HepG2 (cell line): ENCODE results near the gene PIM1. TPM values are rescaled to one million over a fixed set of nuclear protein-coding genes. Genes with fewer than 3 reads are reported as not detected.

Source experiments
- ATRX ChIP-seq: sonication (generic); formaldehyde crosslinking; IDR thresholded peaks from 2 replicates; pipeline ENCODE4 v1.4.0; 2020; ENCODE audit warnings: missing genetic modification reagents, borderline replicate concordance
- HNF4G ChIP-seq, 2 experiments: sonication (generic) in 1 of 2; formaldehyde crosslinking in 1 of 2; IDR thresholded peaks; 2 replicates each; pipeline versions ENCODE4 v1.4.0 to v1.6.1; 2011 to 2020; ENCODE audit warnings: borderline replicate concordance in 2 of 2, low read depth in 2 of 2, mild to moderate bottlenecking in 2 of 2, low read length in 1 of 2, missing genetic modification reagents in 1 of 2, moderate library complexity in 1 of 2
- KAT7 ChIP-seq: IDR thresholded peaks from 2 replicates; pipeline ENCODE4 v1.6.1; 2018; ENCODE audit warnings: borderline replicate concordance, missing compliant biosample characterization
- KLF15 ChIP-seq: sonication (generic); formaldehyde crosslinking; IDR thresholded peaks from 2 replicates; pipeline ENCODE4 v1.8.1; 2023; ENCODE audit warnings: borderline replicate concordance, mild to moderate bottlenecking, inconsistent platforms, missing genetic modification reagents, mixed read lengths
- MED1 ChIP-seq: sonication (generic); formaldehyde crosslinking; IDR thresholded peaks from 2 replicates; pipeline ENCODE4 v1.4.0; 2020; ENCODE audit warnings: missing genetic modification reagents
- MXI1 ChIP-seq: IDR thresholded peaks from 3 replicates; pipeline ENCODE4 v1.6.1; 2012; ENCODE audit warnings: low read depth, low read length, inconsistent platforms, borderline replicate concordance
- RCOR2 ChIP-seq: IDR thresholded peaks from 2 replicates; pipeline ENCODE4 v1.6.1; 2016; ENCODE audit warnings: missing biosample characterization, missing genetic modification reagents
- SP1 ChIP-seq, 2 experiments: fragments of 450-650 bp in 1 of 2; sonication (generic) in 1 of 2; formaldehyde crosslinking in 1 of 2; IDR thresholded peaks; 2 replicates each; pipeline versions ENCODE4 v1.4.0 to v1.6.1; 2016 to 2020; ENCODE audit warnings: missing genetic modification reagents in 1 of 2
- SP5 ChIP-seq: IDR thresholded peaks from 2 replicates; pipeline ENCODE4 v1.6.1; 2016; ENCODE audit warnings: low read depth, borderline replicate concordance
- ZFP90 ChIP-seq: sonication (generic); formaldehyde crosslinking; IDR thresholded peaks from 2 replicates; pipeline ENCODE4 v1.8.0; 2022; ENCODE audit warnings: missing genetic modification reagents, mild to moderate bottlenecking, inconsistent platforms, borderline replicate concordance
- ZNF251 ChIP-seq: sonication (generic); formaldehyde crosslinking; IDR thresholded peaks from 2 replicates; pipeline ENCODE4 v1.9.0; 2021; ENCODE audit warnings: mild to moderate bottlenecking, missing genetic modification reagents
- ZNF335 ChIP-seq: sonication (generic); formaldehyde crosslinking; IDR thresholded peaks from 2 replicates; pipeline ENCODE4 v1.4.0; 2020; ENCODE audit warnings: missing genetic modification reagents
- ZNF33B ChIP-seq: sonication (generic); formaldehyde crosslinking; IDR thresholded peaks from 2 replicates; pipeline ENCODE4 v1.5.1; 2020; ENCODE audit warnings: mild to moderate bottlenecking, missing genetic modification reagents
- ZNF572 ChIP-seq: sonication (generic); formaldehyde crosslinking; IDR thresholded peaks from 2 replicates; pipeline ENCODE4 v1.5.1; 2020; ENCODE audit warnings: mild to moderate bottlenecking, missing genetic modification reagents
- ZNF672 ChIP-seq: sonication (generic); formaldehyde crosslinking; IDR thresholded peaks from 2 replicates; pipeline ENCODE4 v1.8.1; 2022; ENCODE audit warnings: missing genetic modification reagents
- ZNF777 ChIP-seq: sonication (generic); formaldehyde crosslinking; IDR thresholded peaks from 2 replicates; pipeline ENCODE4 v1.4.0; 2020; ENCODE audit warnings: missing genetic modification reagents
- polyA plus RNA-seq, 8 experiments: library from polyadenylated mRNA; depleted of rRNA in 3 of 8; stranded (reverse) in 7 of 8; unstranded in 1 of 8; fragments of >200 nt; fragmentation: Illumina TruSeq in 4 of 8; extraction: Trizol in 4 of 8; gene quantifications; 2 replicates each; pipeline versions ENCODE4 v1.2.1 to v1.2.3, GENCODE V29; 2011 to 2016; ENCODE audit warnings: low read depth in 4 of 8, missing spikeins in 1 of 8, mixed read lengths in 1 of 8; ENCODE audit not compliant: insufficient read depth in 1 of 8
- total RNA-seq, 5 experiments: library from RNA; depleted of rRNA; stranded (reverse); fragments of >200 nt; fragmentation: Illumina TruSeq; extraction: Trizol; gene quantifications; 2 replicates each; pipeline ENCODE4 v1.2.3, GENCODE V29; 2016; ENCODE audit warnings: low read depth in 1 of 5
- TF ChIP-seq, protein P1 (sequence below): sonication (generic); IDR thresholded peaks from 2 replicates; pipeline ENCODE4 v1.6.1; 2016; ENCODE audit warnings: low read depth, borderline replicate concordance
- TF ChIP-seq, protein P2 (sequence below): sonication (generic); formaldehyde crosslinking; IDR thresholded peaks from 2 replicates; pipeline ENCODE4 v1.9.0; 2021; ENCODE audit warnings: missing genetic modification reagents, mild to moderate bottlenecking, borderline replicate concordance
- TF ChIP-seq, protein P3 (sequence below): sonication (generic); formaldehyde crosslinking; conservative IDR thresholded peaks from 2 replicates; pipeline ENCODE4 v1.8.1; 2023; ENCODE audit warnings: missing genetic modification reagents
- TF ChIP-seq, protein P4 (sequence below): sonication (generic); formaldehyde crosslinking; IDR thresholded peaks from 2 replicates; pipeline ENCODE4 v1.4.0; 2020; ENCODE audit warnings: mild to moderate bottlenecking, missing genetic modification reagents
- TF ChIP-seq, protein P5 (sequence below): sonication (generic); formaldehyde crosslinking; IDR thresholded peaks from 2 replicates; pipeline ENCODE4 v1.5.1; 2020; ENCODE audit warnings: mild to moderate bottlenecking, missing genetic modification reagents, moderate library complexity

The PIM1 gene
- total and polyA plus RNA-seq, 2 of the 13 experiments (the other 11 are each of a cell fraction or from before 2014, with no cell fraction given): 29.4 to 117 TPM

DNA sequence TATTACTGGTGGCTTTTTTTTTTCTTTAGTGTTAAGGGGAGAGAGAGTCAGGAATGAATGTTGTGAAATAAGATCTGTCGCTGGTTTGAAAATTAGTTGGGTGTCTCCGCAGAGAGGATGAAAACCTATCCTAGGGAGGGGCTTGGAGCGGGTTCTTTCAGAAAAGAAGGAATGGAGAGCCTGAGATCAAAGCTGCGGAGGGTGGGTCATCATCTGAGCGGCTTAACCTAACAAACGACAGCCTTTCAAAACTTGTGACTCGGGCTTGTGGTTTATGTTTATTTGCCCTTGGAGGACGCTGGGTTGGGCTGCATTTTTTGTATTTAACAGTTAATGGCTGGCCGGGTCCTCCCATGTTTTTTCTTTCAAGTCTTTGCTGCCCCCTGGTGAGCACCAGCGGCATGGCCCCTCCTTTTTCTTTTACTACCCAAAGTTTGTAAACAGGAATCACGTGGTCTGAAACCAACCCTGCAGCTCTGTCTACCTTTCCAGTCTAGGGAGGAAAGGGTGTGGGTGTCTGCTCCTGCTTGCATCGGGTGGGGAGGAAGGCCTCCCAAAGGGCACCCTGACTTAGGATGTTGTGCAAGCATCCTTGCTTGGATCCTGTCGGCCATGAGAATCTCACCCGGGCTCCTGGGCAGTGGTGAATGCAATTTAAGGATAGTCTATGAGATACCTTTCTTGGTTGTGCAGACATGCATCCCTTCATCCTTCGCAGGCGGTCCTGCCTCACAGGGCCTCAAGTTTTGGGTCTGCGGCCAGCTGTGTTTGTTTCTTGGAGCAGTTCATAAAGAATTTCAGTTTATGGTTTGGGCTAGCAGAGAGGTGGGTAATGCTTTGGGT lies 2.2 kb downstream of the PIM1 start (continued):
- TF ChIP-seq HNF4G (IDR thresholded peaks at IDR 0.05; ENCODE audit: borderline replicate concordance, low read depth, low read length) (peak; percentile 70; the same call in 1 of the 2 replicates), HNF4G (CRISPR knock-in tag; IDR thresholded peaks at IDR 0.05; ENCODE audit: borderline replicate concordance, low read depth) (peak; percentile 59; the same call in 1 of the 2 replicates), SP5 (CRISPR knock-in tag) (peak; percentile 97), ZNF335 (CRISPR knock-in tag) (no peak), ATRX (no peak), ZNF251 (CRISPR knock-in tag) (no peak), KAT7 (CRISPR knock-in tag) (peak; percentile 69; the same call in 1 of the 2 replicates), ZNF33B (CRISPR knock-in tag) (no peak), KLF15 (0 out of 2 replicates have a peak, but pooled peaks have one; percentile 13), ZNF572 (peak; percentile 80; the same call in 1 of the 2 replicates), MXI1 (peak; percentile 83; the same call in 2 of the 3 replicates), SP1 (IDR thresholded peaks at IDR 0.05) (no peak), SP1 (CRISPR knock-in tag; IDR thresholded peaks at IDR 0.05) (peak; percentile 38; the same call in 1 of the 2 replicates), ZFP90 (CRISPR knock-in tag) (peak; percentile 83; the same call in 1 of the 2 replicates), ZNF777 (0 out of 2 replicates have a peak, but pooled peaks have one; percentile 31), RCOR2 (CRISPR knock-in tag) (peak; percentile 59; the same call in 1 of the 2 replicates), MED1 (CRISPR knock-in tag) (peak; percentile 93), ZNF672 (no peak)
- TF ChIP-seq, protein P1, sequence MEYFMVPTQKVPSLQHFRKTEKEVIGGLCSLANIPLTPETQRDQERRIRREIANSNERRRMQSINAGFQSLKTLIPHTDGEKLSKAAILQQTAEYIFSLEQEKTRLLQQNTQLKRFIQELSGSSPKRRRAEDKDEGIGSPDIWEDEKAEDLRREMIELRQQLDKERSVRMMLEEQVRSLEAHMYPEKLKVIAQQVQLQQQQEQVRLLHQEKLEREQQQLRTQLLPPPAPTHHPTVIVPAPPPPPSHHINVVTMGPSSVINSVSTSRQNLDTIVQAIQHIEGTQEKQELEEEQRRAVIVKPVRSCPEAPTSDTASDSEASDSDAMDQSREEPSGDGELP: peak; percentile 87
- TF ChIP-seq, protein P2, sequence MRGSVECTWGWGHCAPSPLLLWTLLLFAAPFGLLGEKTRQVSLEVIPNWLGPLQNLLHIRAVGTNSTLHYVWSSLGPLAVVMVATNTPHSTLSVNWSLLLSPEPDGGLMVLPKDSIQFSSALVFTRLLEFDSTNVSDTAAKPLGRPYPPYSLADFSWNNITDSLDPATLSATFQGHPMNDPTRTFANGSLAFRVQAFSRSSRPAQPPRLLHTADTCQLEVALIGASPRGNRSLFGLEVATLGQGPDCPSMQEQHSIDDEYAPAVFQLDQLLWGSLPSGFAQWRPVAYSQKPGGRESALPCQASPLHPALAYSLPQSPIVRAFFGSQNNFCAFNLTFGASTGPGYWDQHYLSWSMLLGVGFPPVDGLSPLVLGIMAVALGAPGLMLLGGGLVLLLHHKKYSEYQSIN (CRISPR knock-in tag): no peak
- TF ChIP-seq, protein P3, sequence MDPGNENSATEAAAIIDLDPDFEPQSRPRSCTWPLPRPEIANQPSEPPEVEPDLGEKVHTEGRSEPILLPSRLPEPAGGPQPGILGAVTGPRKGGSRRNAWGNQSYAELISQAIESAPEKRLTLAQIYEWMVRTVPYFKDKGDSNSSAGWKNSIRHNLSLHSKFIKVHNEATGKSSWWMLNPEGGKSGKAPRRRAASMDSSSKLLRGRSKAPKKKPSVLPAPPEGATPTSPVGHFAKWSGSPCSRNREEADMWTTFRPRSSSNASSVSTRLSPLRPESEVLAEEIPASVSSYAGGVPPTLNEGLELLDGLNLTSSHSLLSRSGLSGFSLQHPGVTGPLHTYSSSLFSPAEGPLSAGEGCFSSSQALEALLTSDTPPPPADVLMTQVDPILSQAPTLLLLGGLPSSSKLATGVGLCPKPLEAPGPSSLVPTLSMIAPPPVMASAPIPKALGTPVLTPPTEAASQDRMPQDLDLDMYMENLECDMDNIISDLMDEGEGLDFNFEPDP (CRISPR knock-in tag): no peak
- TF ChIP-seq, protein P4, sequence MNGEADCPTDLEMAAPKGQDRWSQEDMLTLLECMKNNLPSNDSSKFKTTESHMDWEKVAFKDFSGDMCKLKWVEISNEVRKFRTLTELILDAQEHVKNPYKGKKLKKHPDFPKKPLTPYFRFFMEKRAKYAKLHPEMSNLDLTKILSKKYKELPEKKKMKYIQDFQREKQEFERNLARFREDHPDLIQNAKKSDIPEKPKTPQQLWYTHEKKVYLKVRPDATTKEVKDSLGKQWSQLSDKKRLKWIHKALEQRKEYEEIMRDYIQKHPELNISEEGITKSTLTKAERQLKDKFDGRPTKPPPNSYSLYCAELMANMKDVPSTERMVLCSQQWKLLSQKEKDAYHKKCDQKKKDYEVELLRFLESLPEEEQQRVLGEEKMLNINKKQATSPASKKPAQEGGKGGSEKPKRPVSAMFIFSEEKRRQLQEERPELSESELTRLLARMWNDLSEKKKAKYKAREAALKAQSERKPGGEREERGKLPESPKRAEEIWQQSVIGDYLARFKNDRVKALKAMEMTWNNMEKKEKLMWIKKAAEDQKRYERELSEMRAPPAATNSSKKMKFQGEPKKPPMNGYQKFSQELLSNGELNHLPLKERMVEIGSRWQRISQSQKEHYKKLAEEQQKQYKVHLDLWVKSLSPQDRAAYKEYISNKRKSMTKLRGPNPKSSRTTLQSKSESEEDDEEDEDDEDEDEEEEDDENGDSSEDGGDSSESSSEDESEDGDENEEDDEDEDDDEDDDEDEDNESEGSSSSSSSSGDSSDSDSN (CRISPR knock-in tag): no peak; the same call in 1 of the 2 replicates
- TF ChIP-seq, protein P5, sequence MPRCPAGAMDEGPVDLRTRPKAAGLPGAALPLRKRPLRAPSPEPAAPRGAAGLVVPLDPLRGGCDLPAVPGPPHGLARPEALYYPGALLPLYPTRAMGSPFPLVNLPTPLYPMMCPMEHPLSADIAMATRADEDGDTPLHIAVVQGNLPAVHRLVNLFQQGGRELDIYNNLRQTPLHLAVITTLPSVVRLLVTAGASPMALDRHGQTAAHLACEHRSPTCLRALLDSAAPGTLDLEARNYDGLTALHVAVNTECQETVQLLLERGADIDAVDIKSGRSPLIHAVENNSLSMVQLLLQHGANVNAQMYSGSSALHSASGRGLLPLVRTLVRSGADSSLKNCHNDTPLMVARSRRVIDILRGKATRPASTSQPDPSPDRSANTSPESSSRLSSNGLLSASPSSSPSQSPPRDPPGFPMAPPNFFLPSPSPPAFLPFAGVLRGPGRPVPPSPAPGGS (CRISPR knock-in tag): peak; percentile 34; the same call in 1 of the 2 replicates
